Measurements from ENCODE around the gene CEP85.

Gene CEP85

DNA sequence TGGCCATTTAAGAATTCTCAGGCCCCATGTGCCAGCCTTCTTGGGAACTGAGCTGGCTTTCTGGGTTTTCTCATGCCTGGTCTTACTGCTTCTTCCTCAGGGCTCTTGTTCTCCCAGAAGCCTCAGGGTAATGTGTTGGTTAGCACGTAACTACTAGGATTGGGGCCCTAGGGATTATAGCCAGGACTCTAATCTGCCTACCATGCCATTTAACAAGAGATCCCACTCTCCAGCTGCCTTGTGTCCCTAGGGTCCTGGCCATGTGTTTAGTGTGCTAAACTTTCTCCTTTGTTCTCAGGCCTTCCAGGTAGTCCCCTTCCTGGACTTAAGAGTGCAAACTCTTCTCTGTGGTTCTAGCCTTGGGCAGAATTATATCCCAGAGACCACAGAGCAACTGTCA, 43.7 kb downstream of the CEP85 start:
- no peak for DNase-seq (ENCODE audit: low read depth)

DNA sequence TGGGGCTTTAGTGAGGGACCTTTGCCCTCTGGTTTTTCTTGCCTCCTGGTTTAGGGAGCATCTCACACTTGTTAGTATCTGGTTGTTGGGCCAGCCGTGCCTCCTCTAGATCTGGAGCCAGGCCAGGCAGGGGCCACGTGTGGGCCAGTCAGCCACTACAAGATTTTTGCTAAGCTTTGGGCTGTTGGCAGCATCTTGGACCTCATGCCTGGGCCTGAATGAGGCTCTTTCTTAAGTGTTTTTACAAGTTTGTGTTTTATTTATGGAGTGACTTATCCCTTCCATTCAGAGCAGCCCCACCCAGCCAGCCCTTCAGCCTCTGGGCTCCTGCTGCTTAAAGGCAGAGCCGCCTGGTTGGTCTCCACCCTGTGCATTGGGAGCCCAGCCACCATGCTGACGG, 44.3 kb downstream of the CEP85 start:
- DNase-seq (ENCODE audit: low read depth), result peak; percentile 93

DNA sequence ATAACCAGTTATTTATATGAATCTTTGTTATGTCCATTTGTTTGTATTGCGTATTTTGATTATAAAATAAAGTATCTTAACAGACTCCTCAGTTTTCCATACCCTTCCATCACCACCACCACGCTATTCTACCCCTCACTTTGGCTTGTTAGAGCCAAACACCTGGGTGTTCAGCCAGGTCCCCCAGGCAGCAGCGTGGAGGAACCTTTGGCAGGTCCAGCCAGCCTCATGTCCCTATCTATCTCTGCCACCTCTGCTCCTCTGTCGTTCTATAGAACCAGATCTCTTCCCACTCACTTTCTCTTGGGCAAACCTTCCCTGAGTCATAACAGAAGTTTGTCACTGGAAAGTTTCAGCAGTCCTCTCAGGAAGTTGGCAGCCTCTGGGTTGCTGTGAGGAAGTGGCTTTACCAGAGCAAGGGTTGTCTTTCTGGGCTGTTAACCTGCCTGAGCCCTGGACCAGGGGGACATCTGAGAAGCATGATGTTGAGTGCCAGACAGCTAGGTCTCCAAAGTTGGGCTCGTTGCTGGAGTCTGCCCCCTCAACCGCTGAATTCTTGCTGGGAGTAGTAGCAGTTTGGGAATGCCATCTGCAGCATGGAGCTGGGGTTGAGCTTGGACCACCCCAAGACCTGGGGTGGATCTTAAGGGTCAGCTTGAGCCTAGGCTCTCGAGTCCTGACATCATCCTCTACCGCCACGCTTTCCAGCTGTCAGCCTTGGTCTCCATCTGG, 44.9 kb downstream of the CEP85 start:
- DNase-seq (ENCODE audit: low read depth), result peak; percentile 87

DNA sequence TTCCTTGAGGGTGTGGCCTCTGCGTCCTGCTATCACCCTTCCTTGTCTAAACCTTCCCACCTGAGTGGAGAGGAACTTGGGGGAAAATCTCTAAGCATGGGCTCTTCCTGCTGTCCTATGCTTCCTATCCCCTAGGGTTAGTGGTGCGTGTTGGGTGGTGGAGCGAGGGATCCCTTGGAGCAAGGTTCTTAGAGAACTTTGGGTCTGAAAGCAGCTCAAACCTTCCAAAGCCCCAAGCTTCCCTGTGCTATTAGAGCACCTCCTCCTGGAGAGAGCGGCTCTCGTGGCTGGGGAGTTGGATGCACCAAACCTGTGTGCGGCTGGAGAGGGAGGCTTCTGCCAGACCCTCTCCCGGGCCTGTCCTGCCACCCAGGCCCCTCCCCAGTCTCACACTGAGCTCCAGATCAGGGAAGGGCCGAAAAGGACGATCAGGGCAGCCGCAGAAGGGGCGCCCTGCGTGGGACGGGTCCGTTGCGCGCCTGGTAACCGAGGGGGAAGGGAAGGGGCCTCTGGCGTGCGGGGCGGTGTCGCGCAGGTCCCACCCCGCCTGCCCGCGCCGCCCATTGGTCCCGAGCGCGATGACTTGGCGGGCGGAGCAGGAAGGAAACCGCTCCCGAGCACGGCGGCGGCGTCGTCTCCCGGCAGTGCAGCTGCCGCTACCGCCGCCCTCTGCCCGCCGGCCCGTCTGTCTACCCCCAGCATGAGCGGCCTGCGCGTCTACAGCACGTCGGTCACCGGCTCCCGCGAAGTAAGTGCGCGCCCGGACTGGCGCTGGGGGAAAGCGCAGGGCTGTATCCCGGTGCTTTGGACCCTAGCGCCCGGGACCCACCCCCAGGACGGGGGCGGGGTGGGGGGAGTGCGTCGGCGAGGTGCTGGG, 45.7 kb downstream of the CEP85 start, which contains the start of gene SH3BGRL3:
Gene SH3BGRL3, plus strand, starts transcription at position 631 of the 877 bp plus-strand sequence. Its CDS starts 70 bp downstream, at position 701.
- peak; percentile 87 for DNase-seq (ENCODE audit: low read depth)

DNA sequence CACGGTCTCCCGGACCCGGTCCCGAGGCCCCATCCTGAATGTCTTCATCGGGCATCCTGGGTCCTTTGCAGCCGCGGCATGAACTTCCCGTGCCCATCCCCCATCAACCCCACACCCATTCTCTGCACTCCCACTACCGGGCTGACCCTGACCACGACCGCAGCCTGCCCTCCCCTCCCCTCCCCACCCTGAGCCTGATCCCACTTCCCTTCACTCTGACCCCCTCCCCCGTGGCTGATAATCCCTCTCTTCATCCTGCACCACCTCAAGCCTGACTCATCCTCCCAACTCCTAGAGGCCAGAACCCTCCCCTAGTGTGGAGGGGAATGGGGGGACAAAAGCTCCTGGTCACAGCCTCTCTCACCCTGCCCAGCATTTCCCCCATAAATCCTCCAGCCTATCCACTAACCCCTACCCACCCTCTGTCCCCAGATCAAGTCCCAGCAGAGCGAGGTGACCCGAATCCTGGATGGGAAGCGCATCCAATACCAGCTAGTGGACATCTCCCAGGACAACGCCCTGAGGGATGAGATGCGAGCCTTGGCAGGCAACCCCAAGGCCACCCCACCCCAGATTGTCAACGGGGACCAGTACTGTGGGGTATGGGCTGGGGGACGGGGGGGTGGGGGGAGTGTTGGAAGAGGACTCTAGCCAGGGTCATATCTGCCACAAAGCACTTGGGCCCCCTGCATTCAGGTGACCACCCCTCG, 46.5 kb downstream of the CEP85 start:
- peak; percentile 64 for DNase-seq (ENCODE audit: low read depth)

DNA sequence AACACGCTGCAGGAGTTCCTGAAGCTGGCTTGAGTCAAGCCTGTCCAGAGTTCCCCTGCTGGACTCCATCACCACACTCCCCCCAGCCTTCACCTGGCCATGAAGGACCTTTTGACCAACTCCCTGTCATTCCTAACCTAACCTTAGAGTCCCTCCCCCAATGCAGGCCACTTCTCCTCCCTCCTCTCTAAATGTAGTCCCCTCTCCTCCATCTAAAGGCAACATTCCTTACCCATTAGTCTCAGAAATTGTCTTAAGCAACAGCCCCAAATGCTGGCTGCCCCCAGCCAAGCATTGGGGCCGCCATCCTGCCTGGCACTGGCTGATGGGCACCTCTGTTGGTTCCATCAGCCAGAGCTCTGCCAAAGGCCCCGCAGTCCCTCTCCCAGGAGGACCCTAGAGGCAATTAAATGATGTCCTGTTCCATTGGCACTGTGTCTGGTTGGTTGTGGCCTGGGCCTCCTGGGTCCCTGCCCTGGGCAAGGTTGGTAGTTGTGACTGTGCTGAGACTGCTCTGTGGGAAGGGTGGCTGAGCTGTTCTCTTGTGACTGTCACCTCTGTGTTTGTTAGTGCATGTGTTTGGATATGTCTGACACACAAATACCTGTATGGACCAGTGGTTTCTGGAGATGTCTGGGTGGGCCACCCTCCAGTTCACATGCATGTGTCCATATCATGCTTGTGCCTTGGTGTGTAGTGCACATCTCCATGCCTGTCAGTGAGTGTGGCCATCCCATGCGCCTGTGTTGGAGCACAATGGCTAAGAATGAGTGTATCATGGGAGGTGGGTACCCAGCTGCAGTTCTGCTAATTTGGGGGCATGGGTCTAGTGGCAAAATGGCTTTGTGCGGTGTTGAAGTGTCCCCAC, 47.3 kb downstream of the CEP85 start:
- DNase-seq (ENCODE audit: low read depth), result peak; percentile 62

DNA sequence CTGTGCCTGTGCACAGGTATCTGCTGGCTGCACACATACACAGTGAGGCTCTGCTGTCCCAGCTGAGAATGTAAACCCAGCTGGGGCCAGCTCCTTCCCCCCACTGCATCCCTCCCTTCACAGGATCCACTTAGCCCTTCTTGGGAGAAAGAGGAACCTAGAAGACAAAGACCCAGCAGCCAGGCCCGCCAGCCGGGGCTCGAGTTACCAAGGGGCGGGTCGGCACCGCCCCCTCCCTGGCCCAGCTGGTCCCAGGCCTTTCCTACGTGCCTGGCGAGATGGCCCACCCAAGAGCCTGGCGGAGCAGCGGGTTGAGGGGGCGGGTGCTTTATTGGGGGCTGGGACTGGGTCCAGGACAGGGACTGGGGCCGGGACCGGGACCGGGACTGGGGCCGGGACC, 48.0 kb downstream of the CEP85 start:
- DNase-seq (ENCODE audit: low read depth), result peak; percentile 46

DNA sequence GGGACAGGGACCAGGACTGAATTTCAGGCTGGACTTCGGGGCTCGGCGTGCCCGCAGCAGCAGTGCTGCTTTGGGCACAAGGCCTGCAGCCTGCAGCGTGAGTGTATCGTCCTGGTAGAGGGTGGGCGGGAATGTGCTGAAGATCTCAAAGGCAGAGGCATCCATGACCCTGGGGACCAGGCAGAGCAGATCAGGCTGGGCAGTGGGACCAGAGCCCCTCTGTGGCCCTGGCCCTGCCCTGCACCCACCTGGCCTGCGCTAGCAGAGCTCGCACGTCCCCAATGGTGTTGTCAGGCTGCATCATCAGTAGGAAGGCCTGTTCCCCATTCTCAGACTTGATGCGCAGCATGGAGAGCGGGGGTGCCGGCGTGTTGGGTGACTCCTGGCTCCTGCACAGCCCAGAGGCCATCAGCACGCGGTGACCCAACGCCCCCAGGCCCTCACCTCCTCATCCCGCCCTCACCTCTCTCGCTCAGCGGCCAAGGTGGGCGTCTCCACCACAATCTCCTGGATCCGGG, 48.5 kb downstream of the CEP85 start:
- no peak for DNase-seq (ENCODE audit: low read depth)

DNA sequence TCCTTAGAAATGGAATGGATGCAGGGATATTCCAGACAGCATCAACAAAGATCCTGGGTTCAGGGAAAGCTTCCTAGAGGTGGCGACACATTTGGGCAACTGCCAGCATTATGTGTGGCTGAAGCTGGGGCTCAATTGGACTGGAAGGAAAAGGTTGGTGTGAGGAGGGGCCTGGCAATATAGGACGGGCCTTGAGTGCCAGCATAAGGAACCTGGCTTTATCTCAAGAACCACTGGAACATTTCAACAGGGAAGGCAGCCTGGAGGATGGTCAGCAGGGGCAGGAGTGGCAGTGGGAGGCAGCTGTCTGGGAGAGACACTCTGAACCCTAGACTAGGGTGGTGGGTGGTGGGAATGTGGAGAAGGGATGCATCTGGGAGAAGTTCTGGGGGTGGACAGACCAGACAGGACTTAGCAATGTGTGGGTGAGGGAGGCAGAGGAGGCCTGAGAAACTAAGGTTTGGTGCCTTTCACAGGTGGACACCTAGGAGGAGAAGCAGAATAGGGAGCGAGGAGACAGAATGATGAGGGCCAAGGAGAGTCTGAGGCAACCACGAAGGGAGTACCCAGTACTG, 49.4 kb downstream of the CEP85 start:
- no peak for DNase-seq (ENCODE audit: low read depth)

DNA sequence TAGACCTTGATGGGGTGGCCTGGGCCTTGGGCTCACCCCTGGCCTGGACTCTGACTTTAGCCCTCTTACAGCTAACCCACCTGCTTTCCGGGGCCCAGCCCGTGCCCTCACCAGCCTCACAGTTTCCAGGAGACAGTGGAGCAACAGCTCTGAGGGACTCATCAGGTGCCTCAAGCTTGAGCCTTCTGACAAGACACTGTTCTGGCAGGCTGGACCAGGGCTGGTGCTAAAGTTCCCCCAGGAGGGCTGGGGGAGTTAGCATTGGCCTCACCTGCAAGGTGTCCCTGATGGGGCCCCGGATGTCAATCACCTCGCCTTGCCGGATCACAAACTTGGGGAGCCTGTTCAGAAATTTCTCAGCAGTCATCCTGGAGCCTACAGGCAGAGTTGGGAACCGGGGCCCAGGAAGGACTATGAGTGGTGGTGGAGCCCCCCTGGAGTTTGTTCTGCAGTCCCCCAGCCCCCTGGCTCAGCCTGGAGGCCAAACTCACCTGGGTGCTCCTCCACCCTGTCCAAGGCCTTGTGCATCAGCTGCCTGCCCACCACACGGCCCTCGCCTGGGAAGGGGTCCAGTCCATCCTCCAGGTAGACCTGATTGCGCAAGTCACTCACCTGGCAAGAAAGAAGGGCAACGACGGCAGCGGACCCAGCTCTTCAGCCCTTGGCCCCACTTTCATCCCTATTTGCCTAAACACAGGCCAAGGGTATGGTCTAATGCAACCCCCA, 50.0 kb downstream of the CEP85 start:
- DNase-seq (ENCODE audit: low read depth), result no peak

DNA sequence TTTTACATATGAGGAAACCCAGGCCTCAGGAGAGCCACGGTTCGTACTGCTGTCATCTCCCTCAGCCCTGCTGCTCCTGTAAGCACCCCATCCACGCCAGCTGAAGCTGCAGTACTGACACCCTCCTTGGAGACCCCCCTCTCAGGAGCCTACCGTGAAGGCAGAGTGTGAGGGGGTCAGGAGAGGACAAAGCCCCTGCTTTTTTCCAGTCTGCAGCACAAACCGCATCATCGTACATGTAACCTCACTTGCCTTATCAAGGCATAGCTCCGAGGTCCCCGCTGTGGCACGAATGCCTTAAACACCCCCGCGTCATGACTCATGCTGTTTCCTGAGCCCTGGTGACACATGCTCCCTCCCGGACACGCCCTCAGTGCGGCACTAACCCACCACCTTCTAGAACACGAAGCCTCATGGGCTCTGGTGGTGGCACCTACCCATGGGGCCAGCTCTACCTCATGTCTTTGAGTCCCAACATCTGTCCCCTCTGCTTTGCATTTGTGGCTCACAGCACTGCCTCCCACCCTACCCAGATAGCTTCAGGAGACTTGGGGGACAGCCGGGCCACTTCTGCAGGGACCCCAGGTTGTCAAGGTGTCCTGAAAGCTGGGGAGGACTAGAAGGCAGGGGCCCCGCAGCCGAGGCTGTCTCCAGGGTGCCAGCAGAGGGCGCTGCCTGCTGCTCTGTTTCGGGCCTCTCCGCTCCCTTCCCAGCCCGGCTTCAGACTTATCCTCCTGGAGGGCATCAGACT, 50.8 kb downstream of the CEP85 start:
- DNase-seq (ENCODE audit: low read depth), result peak; percentile 97

DNA sequence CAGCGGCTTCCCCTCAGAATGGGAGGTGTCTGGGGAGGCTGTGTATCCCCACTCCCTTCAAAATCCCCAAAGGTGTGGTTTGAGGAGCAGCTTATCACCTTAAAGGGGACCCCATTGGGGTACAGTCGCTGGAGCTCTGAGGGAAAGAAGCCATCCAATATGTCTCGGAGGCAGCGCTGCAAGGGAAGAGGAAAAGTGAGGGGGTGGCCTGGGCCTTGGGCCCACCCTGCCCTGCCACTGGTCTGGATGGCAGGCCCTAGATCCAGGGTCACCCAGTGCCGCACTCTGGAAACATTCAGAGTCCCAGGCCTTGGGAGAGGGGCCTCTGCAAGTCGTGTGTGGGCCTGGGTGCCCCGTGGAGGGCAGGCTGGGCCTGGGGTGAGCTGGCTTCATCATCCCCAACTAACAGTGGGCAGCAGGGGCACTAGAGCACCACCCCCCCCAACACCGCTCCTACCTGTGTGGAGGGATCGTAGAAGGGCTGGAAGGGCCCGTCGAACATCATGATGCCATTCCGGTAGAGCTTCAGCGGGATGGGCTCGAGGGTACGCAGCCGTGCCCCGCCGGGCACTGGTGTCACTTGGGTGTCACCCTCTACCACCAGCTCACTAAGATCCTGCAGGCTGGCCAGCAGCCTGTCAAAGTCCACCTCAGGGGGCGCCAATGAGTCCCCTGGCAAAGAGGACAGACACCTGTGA, 51.5 kb downstream of the CEP85 start:
- no peak for DNase-seq (ENCODE audit: low read depth)

DNA sequence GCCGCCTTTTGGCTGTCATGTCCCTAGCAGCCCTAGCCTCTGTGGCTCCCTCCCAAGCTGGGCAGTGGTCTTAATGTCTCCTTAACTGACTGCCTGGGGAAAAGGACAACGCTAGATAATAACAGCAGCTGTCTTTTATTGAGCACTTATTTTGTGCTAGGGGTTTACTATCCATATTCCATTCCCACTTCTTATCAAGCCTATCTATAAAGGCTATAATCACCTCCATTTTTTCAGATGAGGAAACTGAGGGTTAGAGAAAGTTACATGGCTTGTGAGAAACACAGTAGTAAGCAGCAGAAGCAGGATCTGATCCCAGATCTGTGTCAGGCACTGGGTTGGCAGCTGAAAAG, 52.0 kb downstream of the CEP85 start:
- no peak for DNase-seq (ENCODE audit: low read depth)

DNA sequence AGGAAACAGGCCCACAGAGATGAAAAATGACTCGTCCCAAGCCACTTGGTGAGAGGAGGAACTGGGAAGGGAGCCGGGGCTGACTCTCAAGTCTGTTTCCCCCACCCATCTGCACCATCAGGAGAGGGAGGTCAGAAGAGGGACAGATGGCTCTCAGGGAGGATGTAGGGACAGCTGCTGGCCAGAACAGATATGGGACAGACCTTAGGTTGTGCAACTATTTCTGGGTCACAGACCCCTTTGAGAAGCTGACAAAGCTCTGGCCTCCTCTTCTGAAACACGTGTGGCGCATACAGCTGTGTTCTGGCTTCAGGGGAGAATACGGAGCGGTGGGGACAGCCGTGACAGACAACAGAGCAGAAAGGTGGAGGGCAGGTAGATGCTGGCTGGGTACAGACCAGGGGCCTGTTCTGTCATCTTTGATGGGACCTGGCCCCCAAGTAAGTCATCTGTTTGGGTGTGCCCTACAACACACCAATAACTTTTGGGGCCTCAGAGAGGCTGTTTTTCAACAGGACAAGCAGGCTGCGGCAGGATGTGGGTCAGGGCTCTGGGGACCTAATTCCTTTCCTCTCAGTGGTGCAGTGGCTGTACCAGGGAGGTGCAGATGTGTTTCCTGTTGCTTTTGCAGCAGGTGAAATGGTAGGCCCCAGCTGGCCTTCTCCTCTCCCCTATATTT, 53.2 kb downstream of the CEP85 start:
- DNase-seq (ENCODE audit: low read depth), result peak; percentile 46

DNA sequence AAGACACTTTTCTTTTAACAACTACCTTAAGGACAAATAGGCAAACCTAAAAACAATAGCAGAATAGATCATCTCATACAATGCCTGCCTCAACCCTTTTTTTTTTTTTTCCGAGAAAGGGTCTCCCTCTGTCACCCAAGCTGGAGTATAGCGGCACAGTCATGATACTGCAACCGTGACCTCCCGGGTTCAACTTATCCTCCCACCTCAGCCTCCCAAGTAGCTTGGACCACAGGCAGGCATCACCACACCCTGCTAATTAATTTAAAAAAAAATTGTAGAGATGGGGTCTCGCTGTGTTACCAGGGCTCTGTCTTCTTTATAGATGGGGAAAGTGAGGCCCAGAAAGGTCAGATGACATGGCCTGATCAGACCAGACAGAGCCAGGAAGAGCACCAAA, 53.8 kb downstream of the CEP85 start:
- DNase-seq (ENCODE audit: low read depth), result no peak

DNA sequence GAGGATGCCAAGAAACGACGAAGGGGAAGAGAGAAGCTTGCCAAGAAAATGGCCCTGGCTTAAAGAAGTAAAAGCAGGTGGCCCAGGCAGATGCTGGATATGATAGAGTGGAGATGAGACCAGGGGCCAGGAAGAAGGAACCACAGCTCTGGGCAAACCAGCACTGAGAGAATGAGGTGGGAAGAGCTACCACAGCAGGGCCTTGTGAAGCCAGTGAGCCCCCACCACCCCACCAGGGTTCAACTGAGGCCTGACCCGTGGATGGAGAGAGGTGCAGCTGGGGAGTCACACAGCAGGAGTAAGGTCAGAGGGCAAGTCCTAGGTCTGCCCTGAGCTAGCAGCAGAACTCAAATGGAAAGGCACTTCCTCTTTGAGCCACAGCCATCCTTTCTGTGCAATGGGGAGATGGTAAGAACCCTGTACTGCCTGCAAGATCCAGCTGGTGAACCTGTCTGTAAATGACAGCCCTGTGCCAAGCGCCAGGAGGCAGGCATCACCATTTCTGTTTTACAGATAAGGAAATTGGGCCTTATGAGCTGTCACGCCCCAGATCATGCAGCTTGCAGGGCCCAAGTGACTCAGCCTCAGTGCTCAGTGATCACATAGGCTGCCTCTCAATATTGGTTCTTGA, 54.4 kb downstream of the CEP85 start:
- DNase-seq (ENCODE audit: low read depth), result no peak

DNA sequence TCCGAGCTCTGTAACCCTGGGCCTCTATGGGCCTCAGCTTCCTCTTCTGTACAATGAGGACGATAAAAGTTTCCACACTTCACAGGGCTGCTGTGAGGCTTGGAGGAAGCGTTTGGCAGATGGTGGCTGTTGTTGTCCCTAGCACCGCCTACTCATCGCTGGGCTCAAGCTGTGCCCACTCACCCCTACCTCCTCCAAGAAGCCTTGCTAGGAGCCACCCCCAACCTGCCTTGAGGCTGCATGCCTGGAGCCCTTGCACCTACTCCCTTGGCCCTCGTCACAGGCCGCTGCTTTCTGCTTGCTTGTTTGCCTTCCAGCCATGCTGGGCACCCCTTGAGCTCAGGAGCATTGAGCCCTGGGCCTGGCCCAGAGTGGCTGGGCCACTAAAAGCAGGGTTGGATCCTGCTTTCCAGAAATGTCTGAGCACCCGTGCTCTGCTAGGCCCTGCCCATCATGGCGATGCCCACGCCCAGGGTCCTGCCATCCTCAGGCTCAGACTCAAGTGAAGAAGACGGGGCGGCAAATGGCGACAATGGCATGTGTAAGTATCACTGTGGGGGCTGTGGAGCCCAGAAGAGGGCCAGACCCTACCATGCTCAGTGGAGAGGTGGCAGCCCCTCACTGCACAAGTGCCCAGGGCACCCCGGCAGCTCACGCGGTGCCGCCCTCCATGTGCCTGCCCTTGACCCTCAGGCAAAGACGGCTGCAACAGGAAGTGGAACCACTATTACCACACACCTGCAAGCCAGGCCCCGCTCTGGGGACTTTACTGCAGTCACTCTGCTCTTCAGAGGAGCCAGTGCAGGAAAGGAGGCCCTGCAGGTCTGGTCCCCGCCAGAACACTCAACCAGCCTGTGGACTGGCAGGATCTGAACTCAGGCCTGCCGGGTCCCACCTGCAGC, 55.4 kb downstream of the CEP85 start:
- no peak for DNase-seq (ENCODE audit: low read depth)

Measured in EH (cell line).